Smooth muscle cell (in vitro differentiated cells): ENCODE results near the gene DNPH1. TPM values are rescaled to one million over a fixed set of nuclear protein-coding genes. Genes with fewer than 3 reads are reported as not detected.

ENCODE experiments used
- DNase-seq: peaks from one replicate; lab custom pipeline; 2025; ENCODE audit not compliant: unreplicated experiment; lab: John Stamatoyannopoulos, UW
- H2AFZ ChIP-seq: fragments of 200-600 bp; sonication (generic); 2 replicates; pipeline ENCODE4 v1.6.0; 2016; ENCODE audit warnings: antibody characterized with exemption, low read depth, mild to moderate bottlenecking
- H3F3A ChIP-seq: fragments of 200-600 bp; sonication (generic); 2 replicates; pipeline ENCODE4 v1.6.0; 2017; ENCODE audit warnings: antibody characterized with exemption, low read depth
- H3K27ac ChIP-seq: fragments of 200-600 bp; sonication (generic); 2 replicates; pipeline ENCODE4 v1.5.1; 2016; ENCODE audit warnings: low read depth, mild to moderate bottlenecking
- H3K27me3 ChIP-seq: fragments of 200-600 bp; sonication (generic); 2 replicates; pipeline ENCODE4 v1.6.1; 2016; ENCODE audit warnings: low read depth, mild to moderate bottlenecking
- H3K36me3 ChIP-seq: fragments of 200-600 bp; sonication (generic); 2 replicates; pipeline ENCODE4 v1.5.1; 2016; ENCODE audit warnings: low read depth
- H3K4me1 ChIP-seq: fragments of 200-600 bp; sonication (generic); 2 replicates; pipeline ENCODE4 v1.5.1; 2016; ENCODE audit warnings: low read depth
- H3K4me2 ChIP-seq: fragments of 200-600 bp; sonication (generic); 2 replicates; pipeline ENCODE4 v1.6.0; 2016; ENCODE audit warnings: mild to moderate bottlenecking
- H3K4me3 ChIP-seq: fragments of 200-600 bp; sonication (generic); 2 replicates; pipeline ENCODE4 v1.5.1; 2016; ENCODE audit warnings: mild to moderate bottlenecking
- H3K79me2 ChIP-seq: fragments of 200-600 bp; sonication (generic); 2 replicates; pipeline ENCODE4 v1.6.0; 2016; ENCODE audit warnings: low read depth, mild to moderate bottlenecking
- H3K9ac ChIP-seq: fragments of 200-600 bp; sonication (generic); 2 replicates; pipeline ENCODE4 v1.6.0; 2016; ENCODE audit warnings: low read depth
- H3K9me3 ChIP-seq: fragments of 200-600 bp; sonication (generic); replicated peaks from 2 replicates; pipeline ENCODE4 v1.5.1; 2016; ENCODE audit warnings: low read depth
- H4K20me1 ChIP-seq: fragments of 200-600 bp; sonication (generic); 2 replicates; pipeline ENCODE4 v1.6.0; 2016; ENCODE audit warnings: low read depth
- WGBS: methylation state at CpG from one replicate; pipeline ENCODE4 v1.1.7; 2016; ENCODE audit warnings: low lambda C conversion rate; 5-methylcytosine and 5-hydroxymethylcytosine counted together
- polyA plus RNA-seq: library from polyadenylated mRNA; unstranded; fragments of >200 nt; fragmentation: Nextera tagmentation; extraction: Ambion mirVana; gene quantifications from 2 replicates; pipeline ENCODE4 v1.2.1, GENCODE V29; 2016
- total RNA-seq: library from RNA; depleted of rRNA; stranded (reverse); fragments of >200 nt; gene quantifications from 2 replicates; pipeline ENCODE4 v1.2.3, GENCODE V29; 2014
- TF ChIP-seq, protein P1 (sequence below): fragments of 200-600 bp; sonication (generic); IDR thresholded peaks from 2 replicates; pipeline ENCODE4 v1.5.1; 2017; ENCODE audit warnings: borderline replicate concordance, mild to moderate bottlenecking, antibody characterized with exemption; ENCODE audit not compliant: insufficient read depth, poor library complexity, severe bottlenecking

The DNPH1 gene
- total and polyA plus RNA-seq, 2 experiments from 2014 or later: 33.8 to 82.1 TPM

DNA sequence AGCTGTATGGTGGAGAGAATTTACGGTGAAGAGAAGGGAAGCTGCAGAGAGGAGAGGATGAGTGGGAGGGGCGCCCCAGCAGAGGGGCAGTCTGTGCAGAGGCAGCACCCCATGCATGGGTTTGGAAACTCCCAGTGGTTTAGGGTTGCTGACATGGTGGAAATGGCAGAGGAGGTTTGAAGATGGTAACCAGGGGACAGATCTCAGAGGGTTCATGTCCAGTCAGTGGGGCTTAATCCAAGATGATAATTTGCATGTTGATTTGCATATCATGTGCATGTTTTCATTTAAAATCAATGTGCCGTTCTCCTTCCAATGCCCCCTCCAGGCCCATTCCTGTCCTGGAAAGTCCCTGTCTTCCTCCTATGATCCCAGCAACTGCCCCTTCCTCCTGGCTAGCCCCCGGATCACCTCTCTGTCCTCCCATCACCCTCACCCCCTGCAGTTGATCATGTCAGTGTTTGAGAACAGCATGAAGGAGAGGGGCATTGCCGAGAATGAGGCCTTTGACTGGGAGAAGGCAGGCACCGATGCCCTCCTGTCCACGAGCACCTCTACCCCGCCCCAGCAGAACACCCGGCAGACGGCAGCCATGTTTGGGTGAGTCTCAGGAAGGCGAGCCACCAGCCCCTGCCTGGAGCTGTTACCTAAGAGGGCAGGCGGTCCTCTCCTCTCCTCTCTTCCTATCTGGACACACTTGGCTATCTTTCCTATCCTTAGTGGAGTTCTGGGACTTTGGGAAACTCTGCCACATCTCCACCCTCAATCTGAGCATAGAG, 28.3 kb upstream of the DNPH1 start:
- Histone ChIP-seq H3K4me2 (no peak overlapping the region), H3K9ac (no peak overlapping the region), H3F3A (no peaks in the 10 kb centered on the region), H3K4me3 (no peak overlapping the region), H3K4me1 (no peaks in the 10 kb centered on the region), H3K79me2 (no peaks in the 10 kb centered on the region), H3K27ac (no peak overlapping the region), H4K20me1 (no peaks in the 10 kb centered on the region), H3K27me3 (no peaks in the 10 kb centered on the region), H3K9me3 (no peaks in the 10 kb centered on the region), H3K36me3 (no peaks in the 10 kb centered on the region), H2AFZ (no peak overlapping the region)
- DNase-seq: no peak
- 86% methylated on average over 12 of the region's 12 CpGs for WGBS
- TF ChIP-seq, protein P1, sequence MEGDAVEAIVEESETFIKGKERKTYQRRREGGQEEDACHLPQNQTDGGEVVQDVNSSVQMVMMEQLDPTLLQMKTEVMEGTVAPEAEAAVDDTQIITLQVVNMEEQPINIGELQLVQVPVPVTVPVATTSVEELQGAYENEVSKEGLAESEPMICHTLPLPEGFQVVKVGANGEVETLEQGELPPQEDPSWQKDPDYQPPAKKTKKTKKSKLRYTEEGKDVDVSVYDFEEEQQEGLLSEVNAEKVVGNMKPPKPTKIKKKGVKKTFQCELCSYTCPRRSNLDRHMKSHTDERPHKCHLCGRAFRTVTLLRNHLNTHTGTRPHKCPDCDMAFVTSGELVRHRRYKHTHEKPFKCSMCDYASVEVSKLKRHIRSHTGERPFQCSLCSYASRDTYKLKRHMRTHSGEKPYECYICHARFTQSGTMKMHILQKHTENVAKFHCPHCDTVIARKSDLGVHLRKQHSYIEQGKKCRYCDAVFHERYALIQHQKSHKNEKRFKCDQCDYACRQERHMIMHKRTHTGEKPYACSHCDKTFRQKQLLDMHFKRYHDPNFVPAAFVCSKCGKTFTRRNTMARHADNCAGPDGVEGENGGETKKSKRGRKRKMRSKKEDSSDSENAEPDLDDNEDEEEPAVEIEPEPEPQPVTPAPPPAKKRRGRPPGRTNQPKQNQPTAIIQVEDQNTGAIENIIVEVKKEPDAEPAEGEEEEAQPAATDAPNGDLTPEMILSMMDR: no peak

DNA sequence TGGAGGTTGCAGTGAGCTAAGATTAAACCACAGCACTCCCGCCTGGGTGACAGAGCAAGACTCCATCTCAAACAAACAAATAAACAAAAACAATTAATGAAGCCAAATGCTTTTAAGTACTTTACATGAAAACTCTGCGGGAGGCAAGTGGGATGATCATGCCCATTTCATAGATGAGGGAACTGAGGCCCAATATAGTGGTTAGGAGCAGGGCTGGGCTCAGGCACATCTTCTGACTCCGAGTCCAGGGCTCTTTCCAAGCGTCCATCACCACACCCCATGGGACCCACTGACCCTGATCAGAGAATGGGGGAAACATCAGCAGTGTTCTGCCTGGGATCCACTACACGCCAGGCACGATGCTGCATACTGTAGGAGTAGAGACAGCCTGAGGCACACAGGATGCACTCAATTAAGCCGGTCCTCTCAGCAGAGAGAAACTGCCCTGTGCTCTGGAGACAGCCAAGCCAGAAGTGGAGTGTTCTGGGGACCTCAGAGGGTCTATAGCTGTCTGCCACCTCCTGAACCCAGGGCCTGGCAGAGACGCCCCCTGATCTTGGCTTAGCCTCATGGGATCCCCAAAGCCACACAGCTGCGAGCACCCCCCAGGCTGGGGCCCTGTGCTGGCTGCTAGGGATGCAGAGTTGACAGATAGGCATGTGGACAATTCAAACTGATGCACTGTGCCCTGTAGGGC, 27.5 kb upstream of the DNPH1 start:
- Histone ChIP-seq H3K79me2 (no peaks in the 10 kb centered on the region), H3K4me3 (no peak overlapping the region), H3K4me2 (no peak overlapping the region), H4K20me1 (no peaks in the 10 kb centered on the region), H3K36me3 (no peaks in the 10 kb centered on the region), H3K27me3 (no peaks in the 10 kb centered on the region), H3K4me1 (no peaks in the 10 kb centered on the region), H2AFZ (no peak overlapping the region), H3K27ac (no peak overlapping the region), H3K9me3 (no peaks in the 10 kb centered on the region), H3F3A (no peaks in the 10 kb centered on the region), H3K9ac (no peak overlapping the region)
- no peak for DNase-seq
- 84% methylated on average over 9 of the region's 9 CpGs for WGBS
- TF ChIP-seq, protein P1: no peak

DNA sequence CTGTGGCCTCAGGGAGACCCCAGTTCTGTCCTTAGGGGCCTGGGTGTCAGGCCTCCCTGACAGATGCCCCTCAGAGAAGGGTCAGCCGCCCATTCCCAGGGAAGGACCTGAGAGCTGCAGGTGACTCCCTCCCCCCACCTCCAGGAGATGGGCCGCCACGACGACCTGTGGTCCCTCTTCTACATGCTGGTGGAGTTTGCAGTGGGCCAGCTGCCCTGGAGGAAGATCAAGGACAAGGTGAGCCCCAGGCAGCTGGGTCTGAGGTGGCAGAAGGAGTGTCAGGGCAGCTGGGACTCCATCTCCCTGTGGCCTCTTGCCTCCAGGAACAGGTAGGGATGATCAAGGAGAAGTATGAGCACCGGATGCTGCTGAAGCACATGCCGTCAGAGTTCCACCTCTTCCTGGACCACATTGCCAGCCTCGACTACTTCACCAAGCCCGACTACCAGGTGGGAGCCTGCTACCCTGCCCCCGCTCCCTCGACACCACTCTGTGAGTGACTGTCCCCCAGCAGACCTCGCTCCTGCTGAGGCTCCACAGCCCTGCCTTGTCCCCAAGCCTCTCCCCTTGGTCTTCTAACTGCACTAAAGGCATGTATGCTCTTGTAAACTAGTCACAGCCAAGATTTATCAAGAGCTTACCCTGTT, 26.2 kb upstream of the DNPH1 start:
- no peak overlapping the region for H3K27ac ChIP-seq
- no peak overlapping the region for H3K4me3 ChIP-seq
- H3K36me3 ChIP-seq: no peaks in the 10 kb centered on the region
- H3K4me2 ChIP-seq: no peak overlapping the region
- H3K4me1 ChIP-seq: no peaks in the 10 kb centered on the region
- DNase-seq: no peak
- H3K9me3 ChIP-seq: no peaks in the 10 kb centered on the region
- H3K79me2 ChIP-seq: no peaks in the 10 kb centered on the region
- TF ChIP-seq, protein P1: no peak
- 85% methylated on average over 11 of the region's 11 CpGs for WGBS
- H3K27me3 ChIP-seq: peaks cover 12% of the 10 kb centered on the region
- no peak overlapping the region for H3K9ac ChIP-seq
- no peak overlapping the region for H2AFZ ChIP-seq
- H4K20me1 ChIP-seq: no peaks in the 10 kb centered on the region
- H3F3A ChIP-seq: no peaks in the 10 kb centered on the region
